GM03348 (cell line): ENCODE data around the gene KAT14.
"Not testable (repeated sequence)": the region's sequence is repeated elsewhere in the genome, so short reads cannot be mapped to it uniquely, and the experiment has no call there.

Experiments
- DNase-seq: peaks from one replicate; pipeline ENCODE4 v3.0.0; 2012; ENCODE audit warnings: low spot score

Gene KAT14

GRCh38 chr20:18154342-18154741, 16.7 kb downstream of the KAT14 start:
- DNase-seq, result no peak

GRCh38 chr20:18156045-18156444, 18.4 kb downstream of the KAT14 start:
- DNase-seq, result no peak

GRCh38 chr20:18164356-18164755, 26.7 kb downstream of the KAT14 start:
- no peak for DNase-seq

- DNase-seq, result no peak
Observed at GRCh38 chr20:18165553-18165952, 27.9 kb downstream of the KAT14 start.

- DNase-seq, result no peak
Observed at GRCh38 chr20:18166241-18166881, 28.7 kb downstream of the KAT14 start.

- DNase-seq, result no peak
Observed at GRCh38 chr20:18166950-18167349, 29.3 kb downstream of the KAT14 start.

GRCh38 chr20:18172379-18172778, 34.7 kb downstream of the KAT14 start:
- no peak for DNase-seq

- DNase-seq, result no peak
Observed at GRCh38 chr20:18174906-18175683, 37.4 kb downstream of the KAT14 start.

GRCh38 chr20:18176318-18176785, 38.7 kb downstream of the KAT14 start:
- no peak for DNase-seq

- DNase-seq, result not testable (repeated sequence)
Observed at GRCh38 chr20:18180366-18180765, 42.7 kb downstream of the KAT14 start.

GRCh38 chr20:18180815-18181214, 43.2 kb downstream of the KAT14 start:
- no peak for DNase-seq

GRCh38 chr20:18187020-18187419, 49.4 kb downstream of the KAT14 start:
- DNase-seq, result no peak

- DNase-seq, result peak; percentile 75
Observed at GRCh38 chr20:18188434-18188833, 50.8 kb downstream of the KAT14 start.

- no peak for DNase-seq
Observed at GRCh38 chr20:18190338-18191233, 52.9 kb downstream of the KAT14 start.

- DNase-seq, result no peak
Observed at GRCh38 chr20:18191306-18191705, 53.6 kb downstream of the KAT14 start.

GRCh38 chr20:18194461-18194860, 56.8 kb downstream of the KAT14 start:
- DNase-seq, result not testable (repeated sequence)

- DNase-seq, result no peak
Observed at GRCh38 chr20:18195931-18196330, 58.3 kb downstream of the KAT14 start.

GRCh38 chr20:18197382-18198070, 59.9 kb downstream of the KAT14 start:
- DNase-seq, result no peak

- no peak for DNase-seq
Observed at GRCh38 chr20:18202966-18203365, 65.3 kb downstream of the KAT14 start.

GRCh38 chr20:18203700-18204099, 66.0 kb downstream of the KAT14 start:
- not testable (repeated sequence) for DNase-seq

GRCh38 chr20:18213002-18213401, 75.3 kb downstream of the KAT14 start:
- no peak for DNase-seq

GRCh38 chr20:18215566-18215965, 77.9 kb downstream of the KAT14 start:
- DNase-seq, result no peak
